K562 (cell line): ENCODE data around the gene AAMP.

Experiments
- CEBPB ChIP-seq: fragments of 450-650 bp; IDR thresholded peaks from 2 replicates; pipeline ENCODE4 v1.6.1; 2016; ENCODE audit warnings: missing genetic modification characterization, missing compliant biosample characterization
- FOXP4 ChIP-seq: sonication (generic); formaldehyde crosslinking; IDR thresholded peaks from 2 replicates; pipeline ENCODE4 v1.8.0; 2022; ENCODE audit warnings: mild to moderate bottlenecking, missing genetic modification reagents, borderline replicate concordance
- MLX ChIP-seq, 2 experiments: fragments of 450-650 bp in 1 of 2; sonication (generic) in 1 of 2; formaldehyde crosslinking; conservative IDR thresholded peaks; 2 replicates each; pipeline versions ENCODE4 v1.4.0 to v1.8.1; 2020 to 2022; ENCODE audit warnings: mild to moderate bottlenecking in 1 of 2, missing genetic modification reagents in 1 of 2
- NR2C2 ChIP-seq, 2 experiments: fragments of 200-800 bp in 1 of 2; sonication (Bioruptor generic) in 1 of 2; sonication (generic) in 1 of 2; formaldehyde crosslinking in 1 of 2; IDR thresholded peaks; 2 replicates each; pipeline versions ENCODE4 v1.6.1 to v1.8.0; 2016 to 2022; ENCODE audit warnings: mild to moderate bottlenecking in 1 of 2, missing compliant biosample characterization in 1 of 2, missing genetic modification characterization in 1 of 2, missing genetic modification reagents in 1 of 2
- SMC3 ChIP-seq: conservative IDR thresholded peaks from 2 replicates; pipeline ENCODE4 v1.6.1; 2011; ENCODE audit warnings: low read depth, low read length, improper control_type of control experiment; ENCODE audit not compliant: insufficient read depth
- ZFX ChIP-seq: sonication (generic); formaldehyde crosslinking; IDR thresholded peaks from 2 replicates; pipeline ENCODE4 v1.8.0; 2022; ENCODE audit warnings: mild to moderate bottlenecking, missing genetic modification reagents, moderate library complexity
- ZNF639 ChIP-seq, 2 experiments: fragments of 200-800 bp in 1 of 2; sonication (Bioruptor generic) in 1 of 2; sonication (generic) in 1 of 2; formaldehyde crosslinking in 1 of 2; IDR thresholded peaks in 1 of 2; conservative IDR thresholded peaks in 1 of 2; 2 replicates each; pipeline versions ENCODE4 v1.5.0 to v1.6.1; 2016 to 2020; ENCODE audit warnings: missing compliant biosample characterization in 1 of 2, missing genetic modification characterization in 1 of 2, missing genetic modification reagents in 1 of 2

GRCh38 chr2:218235017-218235416, 34.9 kb downstream of the AAMP start:
- TF ChIP-seq ZNF639 (CRISPR knock-in tag; conservative IDR thresholded peaks at IDR 0.05 in 1 of 2, IDR thresholded peaks at IDR 0.05 in 1 of 2) (no peak), MLX (CRISPR knock-in tag; conservative IDR thresholded peaks at IDR 0.05) (no peak), CEBPB (tag) (no peak), NR2C2 (CRISPR knock-in tag; IDR thresholded peaks at IDR 0.05) (no peak), NR2C2 (tag; IDR thresholded peaks at IDR 0.05) (no peak), FOXP4 (no peak), ZFX (CRISPR knock-in tag) (no peak), SMC3 (no peak)
